ENCODE results near the gene B2M.
"Not testable (repeated sequence)": the region's sequence is repeated elsewhere in the genome, so short reads cannot be mapped to it uniquely, and the experiment has no call there.

B2M gene

DNA sequence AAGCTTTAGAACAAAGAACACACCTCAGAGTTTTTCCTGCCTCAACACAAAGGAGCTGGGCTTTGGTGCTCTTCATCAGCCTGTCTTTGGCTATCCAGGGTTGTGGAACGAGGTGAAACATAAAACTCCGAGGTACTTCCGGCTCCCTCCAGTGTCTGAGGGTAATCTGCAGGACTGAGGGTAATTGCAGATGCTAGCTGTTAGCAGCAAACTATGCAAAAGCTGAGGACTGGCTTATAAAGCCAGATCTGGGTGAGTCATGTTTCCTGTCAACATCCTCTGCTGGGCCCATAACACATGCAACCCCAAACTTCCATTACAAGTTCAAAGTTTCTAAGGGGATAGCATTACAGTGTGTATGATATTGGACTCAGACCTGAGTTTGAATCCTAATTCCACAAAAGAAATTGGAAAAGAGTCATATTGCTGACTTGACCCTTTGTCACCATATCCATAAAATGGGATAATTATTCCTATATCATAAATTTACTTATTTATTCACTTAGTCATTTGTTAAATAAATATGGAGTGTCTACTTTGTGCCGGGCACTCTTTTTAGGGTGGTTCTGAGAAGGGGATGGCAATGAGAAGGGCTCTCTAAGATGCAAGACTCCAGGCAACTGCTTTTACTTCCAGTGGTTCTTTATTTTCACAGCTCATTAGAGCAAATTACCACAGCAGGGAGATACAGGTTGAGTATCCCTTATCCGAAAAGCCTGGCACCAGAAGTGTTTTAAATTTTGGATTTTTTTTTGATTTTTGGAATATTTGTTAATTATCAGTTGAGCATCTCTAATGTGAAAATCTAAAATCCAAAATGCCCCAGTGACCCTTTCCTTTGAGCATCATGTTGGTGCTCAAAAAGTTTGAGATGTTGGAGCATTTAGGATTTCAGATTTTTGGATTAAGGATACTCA is 15.5 kb downstream of the B2M start:
- DNase-seq = peak; percentile 88

DNA sequence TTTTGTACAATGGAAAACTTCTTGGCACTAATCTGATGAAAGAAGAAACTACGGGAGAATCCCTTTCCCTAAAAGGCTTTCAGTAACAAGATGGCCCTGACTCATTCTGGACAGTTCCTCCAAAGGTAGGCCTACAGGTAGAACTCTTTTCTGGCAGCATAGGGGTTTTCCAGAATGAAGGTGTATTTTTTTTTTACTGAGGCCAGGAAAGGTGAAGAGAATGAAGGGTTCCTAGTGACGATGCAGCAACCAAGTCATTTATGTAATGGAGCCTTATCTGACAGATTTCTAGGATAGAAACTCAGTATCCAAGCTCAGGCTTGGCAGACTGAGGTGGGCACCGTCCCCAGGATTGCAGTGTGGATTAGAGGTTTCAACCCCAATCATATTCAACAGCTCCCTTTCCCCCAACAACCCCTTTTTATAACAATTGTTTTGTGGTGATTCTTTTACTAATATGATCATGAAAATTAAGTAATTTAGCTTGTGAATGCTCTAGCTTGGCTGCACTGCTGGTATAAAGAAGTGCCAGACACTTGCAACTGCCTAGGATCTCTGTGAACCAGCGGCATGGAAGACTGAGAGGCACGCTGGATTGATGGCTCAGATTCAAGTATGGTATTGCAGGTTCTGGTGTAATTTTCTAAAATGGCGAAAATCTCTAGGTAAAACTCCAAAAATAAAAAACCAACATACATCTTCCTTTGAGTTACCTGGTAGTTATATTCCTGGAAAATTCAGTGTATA is 16.3 kb downstream of the B2M start:
- peak; percentile 48 for DNase-seq

DNA sequence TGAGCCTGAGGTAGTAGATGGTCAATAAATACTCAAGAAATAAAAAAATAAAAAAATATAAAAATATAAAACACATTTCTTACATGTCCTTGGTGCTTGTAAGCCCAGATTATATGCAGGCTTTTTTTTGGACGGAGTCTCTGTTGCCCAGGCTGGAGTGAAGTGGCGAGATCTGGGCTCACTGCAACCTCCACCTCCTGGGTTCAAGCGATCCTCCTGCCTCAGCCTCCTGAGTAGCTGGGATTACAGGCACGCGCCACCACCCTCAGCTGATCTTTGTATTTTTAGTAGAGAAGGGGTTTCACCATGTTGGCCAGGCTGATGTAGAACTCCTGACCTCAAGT is 16.9 kb downstream of the B2M start:
- not testable (repeated sequence) for DNase-seq

DNA sequence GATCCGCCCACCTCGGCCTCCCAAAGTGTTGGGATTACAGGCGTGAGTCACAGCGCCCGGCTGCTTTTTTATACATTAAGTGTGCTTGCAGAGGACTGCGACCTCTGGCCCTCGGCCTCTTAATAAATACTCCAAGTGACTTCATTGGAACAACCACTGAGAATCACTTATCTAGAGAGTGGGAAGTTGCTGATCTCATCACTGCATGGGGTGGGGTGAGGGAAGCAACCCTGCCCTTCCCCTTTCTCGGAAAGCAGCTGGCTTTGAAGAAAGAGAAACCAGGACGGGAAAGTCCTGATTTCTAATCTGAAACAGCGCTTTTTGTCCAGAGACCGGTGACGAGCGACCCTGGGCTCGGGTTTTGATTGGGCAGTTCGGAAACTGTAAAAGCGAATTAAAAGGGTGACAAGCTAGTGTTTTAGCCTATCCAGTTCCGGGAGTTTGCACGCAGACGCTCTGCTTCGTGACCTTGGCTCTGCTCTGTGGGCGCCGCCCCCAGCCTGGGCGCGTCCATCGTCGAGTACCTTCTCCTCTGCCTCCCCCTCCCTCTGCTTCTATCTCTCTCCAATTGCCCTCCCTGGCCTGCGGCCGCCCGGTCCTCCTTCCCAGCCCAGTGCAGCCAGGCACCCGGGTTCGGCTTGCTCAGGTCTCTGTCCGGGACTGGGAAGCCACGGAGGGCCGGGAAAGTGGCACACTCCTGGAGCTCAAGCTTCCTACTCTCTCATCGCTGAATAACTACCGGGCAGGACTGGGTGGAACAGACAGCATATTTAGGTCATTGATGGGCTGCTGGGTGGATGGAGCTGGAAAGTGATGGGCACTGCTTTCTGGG is 17.5 kb downstream of the B2M start:
- peak; percentile 97 for DNase-seq

DNA sequence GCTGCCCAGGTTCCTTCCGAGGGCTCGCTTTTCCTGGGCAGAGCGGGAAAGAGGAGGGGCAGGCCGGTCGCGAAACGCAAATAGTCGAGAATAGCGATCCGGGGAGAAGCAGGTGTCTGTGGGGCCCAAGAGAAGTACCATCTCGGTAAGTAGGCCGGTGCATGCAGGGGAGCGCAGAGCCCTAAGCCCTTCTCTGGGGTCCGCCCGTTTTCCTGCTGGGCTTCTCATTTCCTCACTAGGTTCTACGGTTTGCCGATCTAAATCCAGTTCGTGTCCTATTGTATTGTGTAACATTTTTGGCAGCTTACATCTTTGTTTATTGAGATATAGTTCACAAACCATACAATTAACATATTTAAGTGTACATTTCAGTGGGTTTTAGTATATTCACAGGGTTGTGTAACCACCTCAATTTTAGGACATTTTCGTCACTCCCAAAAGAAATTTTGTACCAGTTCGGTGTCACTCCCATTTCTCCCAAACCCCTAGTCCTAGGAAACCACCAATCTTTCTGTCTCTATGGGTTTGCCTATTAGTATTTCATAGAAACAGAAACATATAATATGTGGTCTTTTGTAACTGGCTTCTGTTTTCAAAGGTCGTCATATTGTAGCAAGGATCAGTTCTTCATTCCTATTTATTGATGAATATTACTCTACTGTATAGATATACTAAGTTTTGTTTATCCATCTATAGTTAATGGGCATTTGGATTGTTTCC is 18.3 kb downstream of the B2M start:
- DNase-seq = no peak

DNA sequence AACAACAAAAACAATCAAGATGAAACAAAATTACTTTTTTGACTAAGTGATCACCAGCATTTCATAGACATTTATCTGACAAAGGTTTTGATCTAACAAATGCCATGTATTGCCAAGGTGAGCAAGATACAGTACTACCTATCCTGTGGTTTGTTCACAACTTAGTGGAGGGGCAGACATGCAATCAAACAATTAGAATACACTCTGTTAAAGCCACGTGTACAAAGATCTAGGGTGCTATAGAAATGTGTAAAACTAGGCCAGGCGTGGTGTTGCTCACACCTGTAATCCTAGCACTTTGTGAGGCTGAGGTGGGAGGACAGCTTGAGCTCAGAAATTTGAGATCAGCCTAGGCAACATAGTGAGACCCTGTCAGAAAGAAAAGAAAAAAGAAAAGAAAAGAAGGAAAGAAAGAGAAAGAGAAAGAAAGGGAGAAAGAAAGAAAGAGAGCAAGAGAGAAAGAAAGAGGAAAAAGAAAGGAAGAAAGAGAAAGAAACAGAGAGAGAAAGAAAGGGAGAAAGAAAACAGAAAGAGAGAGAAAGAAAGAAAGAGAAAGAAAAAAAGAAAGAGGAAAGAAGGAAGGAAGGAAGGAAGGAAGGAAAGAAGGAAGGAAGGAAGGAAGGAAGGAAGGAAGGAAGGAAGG is 23.6 kb downstream of the B2M start:
- no peak for DNase-seq

DNA sequence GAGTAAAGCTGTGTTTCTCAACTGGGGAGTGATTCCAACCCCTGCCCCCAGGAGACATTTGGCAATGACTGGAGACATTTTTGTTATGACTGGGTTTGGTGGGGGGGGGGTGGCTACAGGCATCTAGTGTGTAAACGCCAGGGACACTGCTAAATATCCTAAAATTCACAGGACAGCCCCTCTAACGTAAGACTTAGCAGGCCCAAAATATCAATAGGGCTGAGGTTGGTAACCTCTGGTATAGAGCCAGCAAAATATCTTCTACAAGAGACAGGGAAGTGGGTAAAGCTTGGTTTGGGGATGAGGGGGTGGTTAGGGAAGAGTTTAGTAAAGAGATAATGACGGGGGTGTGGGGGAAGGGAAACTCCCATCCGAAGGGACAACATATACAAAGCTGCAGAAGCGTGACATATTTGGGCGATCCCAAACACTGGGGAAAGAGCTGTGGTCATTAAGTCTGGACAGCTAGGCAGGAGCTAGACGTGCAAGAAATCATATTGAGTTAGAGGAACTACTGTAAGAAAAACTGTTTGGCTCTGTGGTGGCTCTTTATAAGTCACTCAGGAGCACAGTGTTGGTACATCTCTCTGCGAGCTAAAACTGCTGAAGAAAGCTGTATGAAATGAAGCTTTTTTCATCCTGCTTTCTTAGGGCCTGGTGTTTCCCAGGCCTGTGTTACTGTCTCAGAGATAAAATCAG is 24.3 kb downstream of the B2M start:
- DNase-seq = no peak

DNA sequence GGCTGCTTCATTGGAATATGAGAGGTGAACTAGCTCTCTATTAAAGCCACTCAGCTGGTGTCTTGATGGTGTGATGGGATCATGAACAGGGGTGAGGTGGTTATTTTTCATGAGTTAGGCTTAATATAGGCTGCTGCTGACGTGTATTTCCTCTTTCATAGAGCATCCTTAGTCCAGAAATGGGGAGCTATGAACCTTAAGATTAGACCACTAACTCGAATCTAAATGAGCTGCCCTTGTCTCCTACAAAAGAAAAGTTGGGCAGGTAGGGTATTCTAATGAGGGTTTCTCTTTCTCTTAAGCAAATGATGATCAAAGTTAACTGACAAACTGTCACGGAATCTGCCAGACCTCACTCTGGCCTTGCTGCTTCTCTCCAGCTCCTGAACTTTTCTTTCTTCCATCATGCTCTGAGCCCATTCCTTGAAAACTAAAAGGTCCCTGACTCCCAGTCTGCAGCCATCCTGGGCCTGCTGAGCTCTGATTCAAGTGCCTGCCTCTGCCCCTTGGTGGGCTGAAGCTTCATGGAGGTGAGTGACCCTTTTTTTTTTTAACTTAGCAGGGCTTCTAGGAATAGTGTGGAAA is 25.0 kb downstream of the B2M start, which contains the start of gene TRIM69:
TSS of gene TRIM69 (plus strand) at position 348 of the 585 bp plus-strand sequence. CDS start at position 525, 177 bp downstream.
- DNase-seq = no peak

DNA sequence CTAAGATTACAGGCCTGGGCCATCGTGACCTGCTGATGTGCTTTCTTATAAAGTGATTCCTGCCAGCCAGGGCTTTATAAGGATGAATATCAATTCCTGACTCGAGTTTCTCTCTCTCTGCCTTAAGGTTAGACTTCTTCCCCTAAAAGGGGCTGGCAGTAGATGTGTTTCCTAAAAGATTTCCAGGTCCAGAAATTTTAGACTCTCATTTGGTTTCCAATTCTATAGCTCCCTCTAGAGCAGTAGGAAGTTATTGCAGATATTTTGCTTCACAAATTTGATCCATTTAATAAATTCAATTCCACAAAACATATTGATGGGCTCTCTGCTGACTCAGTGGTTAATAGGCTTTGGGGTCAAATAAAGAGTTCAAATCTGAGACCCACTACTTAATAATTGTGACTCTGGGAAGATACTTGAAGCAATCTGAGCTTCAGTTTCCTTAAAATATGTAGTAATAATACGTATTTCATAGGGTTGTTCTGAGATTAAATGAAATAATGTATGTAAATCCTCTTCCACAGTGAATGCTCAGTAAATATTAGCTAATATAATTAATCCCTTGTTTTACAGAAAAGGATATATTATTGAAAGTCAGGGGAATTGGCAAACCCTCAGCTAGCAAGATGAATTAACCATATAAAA is 27.1 kb downstream of the B2M start:
- peak; percentile 62 for DNase-seq

DNA sequence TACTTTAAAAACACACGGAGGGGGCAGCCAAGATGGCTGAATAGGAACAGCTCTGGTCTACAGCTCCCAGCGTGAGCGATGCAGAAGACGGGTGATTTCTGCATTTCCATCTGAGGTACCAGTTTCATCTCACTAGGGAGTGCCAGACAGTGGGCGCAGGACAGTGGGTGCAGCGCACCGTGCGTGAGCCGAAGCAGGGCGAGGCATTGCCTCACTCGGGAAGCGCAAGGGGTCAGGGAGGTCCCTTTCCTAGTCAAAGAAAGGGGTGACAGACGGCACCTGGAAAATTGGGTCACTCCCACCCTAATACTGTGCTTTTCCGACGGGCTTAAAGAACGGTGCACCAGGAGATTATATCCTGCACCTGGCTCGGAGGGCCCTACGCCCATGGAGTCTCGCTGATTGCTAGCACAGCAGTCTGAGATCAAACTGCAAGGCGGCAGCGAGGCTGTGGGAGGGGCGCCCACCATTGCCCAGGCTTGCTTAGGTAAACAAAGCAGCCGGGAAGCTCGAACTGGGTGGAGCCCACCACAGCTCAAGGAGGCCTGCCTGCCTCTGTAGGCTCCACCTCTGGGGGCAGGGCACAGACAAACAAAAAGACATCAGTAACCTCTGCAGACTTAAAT is 28.0 kb downstream of the B2M start:
- not testable (repeated sequence) for DNase-seq

DNA sequence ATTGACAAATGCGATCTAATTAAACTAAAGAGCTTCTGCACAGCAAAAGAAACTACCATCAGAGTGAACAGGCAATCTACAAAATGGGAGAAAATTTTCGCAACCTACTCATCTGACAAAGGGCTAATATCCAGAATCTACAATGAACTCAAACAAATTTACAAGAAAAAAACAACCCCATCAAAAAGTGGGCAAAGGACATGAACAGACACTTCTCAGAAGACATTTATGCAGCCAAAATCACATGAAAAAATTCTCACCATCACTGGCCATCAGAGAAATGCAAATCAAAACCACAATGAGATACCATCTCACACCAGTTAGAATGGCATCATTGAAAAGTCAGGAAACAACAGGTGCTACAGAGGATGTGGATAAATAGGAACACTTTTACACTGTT is 32.1 kb downstream of the B2M start:
- DNase-seq = not testable (repeated sequence)

DNA sequence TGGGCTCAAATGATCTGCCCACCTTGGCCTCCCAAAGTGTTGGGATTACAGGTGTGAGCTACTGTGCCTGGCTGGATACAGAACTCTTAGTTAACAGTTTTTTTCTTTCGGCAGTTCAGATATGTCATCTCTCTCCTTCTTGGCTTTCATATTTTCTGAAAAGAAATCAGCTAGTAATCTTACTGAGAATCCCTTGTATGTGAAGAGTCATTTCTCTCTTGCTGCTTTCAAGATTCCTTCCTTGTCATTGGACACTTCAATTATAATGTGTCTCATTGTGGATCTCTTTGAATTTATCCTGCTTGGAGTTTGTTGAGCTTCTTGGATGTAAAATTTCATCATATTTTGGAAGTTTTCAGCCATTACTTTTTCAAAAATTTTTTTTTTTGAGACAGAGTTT is 42.0 kb downstream of the B2M start:
- DNase-seq = no peak

DNA sequence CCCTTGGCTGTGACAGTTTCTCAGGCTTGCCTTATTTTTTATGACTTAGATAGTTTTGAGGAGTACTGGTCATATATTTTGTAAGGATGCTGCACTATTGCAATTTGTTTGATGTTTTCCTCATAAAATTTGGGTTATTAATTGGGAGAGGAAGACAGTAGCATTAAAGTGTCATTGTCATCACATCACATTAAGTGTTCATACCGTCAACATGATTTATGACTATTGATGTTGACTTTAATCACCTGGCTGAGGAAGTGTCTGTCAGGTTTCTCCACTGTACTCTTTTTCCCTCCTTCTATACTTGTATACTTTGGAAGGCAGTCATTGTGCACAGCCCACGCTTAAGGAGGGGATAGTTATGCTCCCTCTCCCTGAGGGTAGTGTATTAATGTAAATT is 51.9 kb downstream of the B2M start:
- DNase-seq = no peak

DNA sequence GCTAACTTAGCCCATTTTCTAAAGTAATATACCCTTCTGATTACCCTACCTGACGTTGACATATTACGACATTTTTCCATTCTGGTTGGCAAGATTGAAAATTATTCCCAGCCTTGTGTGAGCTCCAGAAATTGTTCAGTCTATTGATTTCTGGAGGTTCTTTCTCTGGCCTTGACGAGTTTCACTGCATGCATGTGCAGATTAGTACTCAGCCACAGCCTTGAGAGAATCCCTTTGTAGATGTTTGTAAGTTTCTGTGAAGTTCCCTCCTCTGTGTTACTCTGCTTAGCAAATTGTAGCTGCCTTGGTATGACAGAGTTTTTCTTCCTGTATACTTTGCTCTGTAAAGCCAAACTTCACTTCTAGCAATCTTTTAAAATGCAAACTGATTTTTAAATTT is 52.5 kb downstream of the B2M start:
- no peak for DNase-seq

DNA sequence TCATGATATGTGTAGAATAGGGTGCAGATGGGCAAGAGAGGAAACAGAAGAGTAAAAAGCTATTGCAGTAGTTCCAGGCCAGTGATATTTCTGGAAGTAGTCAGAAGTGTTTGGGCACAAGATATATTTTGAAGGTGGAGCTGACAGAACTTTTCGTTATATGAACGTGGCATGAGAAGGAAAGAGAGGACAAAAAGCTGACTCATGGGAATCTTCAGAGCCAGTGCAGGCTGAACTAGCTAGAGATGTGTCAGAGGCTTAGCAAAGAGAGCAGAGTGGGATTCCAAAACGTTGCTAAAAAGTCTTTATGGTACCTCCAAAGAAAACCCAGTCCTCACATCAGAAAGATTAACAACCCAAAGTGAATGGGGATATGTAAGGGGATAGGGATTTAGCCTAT is 53.7 kb downstream of the B2M start:
- no peak for DNase-seq

Measured in central memory CD4-positive, alpha-beta T cell (primary cell).